ENCODE results near the gene RAD51B.

RAD51B gene

DNA sequence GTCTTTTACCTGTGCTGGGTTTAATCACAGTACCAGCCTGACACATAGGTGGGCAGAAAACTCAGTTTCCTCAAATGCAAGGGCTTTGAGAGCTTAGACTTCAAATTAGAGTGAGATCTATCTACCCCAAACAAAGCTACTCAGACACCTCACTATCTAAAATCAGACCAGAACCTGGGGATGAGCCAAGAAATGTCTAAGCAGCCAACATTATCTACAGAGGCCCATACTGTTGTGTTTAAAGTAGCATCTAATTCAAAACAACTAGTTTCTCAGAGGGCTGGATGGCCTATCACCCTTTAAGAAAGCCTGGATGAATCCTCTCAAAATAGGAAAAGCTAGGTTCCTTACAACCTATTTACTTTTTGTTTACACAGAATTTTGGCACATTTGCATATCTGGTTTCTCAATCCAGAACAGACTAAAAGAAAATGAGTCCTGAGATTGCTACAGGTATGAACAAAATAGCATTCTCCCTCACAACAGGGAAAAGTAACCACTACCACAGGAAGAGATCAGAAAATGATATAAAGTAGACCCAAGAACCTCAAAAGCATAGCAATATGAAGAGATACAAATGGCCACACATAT is 830.9 kb downstream of the RAD51B start:
- DNase-seq (ENCODE audit: low read depth, low spot score), result no peak
- no peak overlapping the region for H3K4me3 ChIP-seq
- no peak for TF ChIP-seq POLR2AphosphoS5 (IDR thresholded peaks at IDR 0.05; ENCODE audit: borderline replicate concordance, low read depth, low read length)
- no peak for TF ChIP-seq FOXP2 (optimal IDR thresholded peaks at IDR 0.05; ENCODE audit: control extremely low read depth, extremely low read length, insufficient read depth)
- TF ChIP-seq EZH2 (IDR thresholded peaks at IDR 0.05), result no peak
- H3K9ac ChIP-seq (ENCODE audit: insufficient read length), result no peak overlapping the region
- no peak overlapping the region for H3K27ac ChIP-seq
- peaks cover 7% of the 10 kb centered on the region; the same call in 1 of the 2 replicates for H3K9me3 ChIP-seq (ENCODE audit: low read depth, low read length)
- H3K36me3 ChIP-seq (ENCODE audit: insufficient read depth, low read length), result no peaks in the 10 kb centered on the region

DNA sequence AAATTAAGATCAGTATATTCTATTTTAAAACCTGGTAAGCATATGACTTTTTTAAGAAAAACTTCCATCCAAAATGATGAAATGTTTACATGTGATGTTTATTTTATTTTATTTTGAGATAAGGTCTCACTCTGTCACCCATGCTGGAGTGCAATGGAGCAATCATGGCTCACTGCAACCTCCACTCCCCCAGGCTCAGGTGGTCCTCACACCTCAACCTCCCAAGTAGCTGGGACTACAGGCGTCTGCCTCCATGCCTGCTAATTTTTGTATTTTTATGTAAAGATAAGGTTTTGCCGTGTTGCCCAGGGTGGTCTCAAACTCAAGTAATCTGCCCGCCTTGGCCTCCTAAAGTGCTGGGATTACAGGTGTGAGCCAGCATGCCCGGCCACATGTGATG is 831.5 kb downstream of the RAD51B start:
- Histone ChIP-seq H3K9me3 (ENCODE audit: low read depth, low read length) (peaks cover 7% of the 10 kb centered on the region; the same call in 1 of the 2 replicates), H3K4me3 (no peak overlapping the region), H3K36me3 (ENCODE audit: insufficient read depth, low read length) (no peaks in the 10 kb centered on the region), H3K9ac (ENCODE audit: insufficient read length) (no peak overlapping the region), H3K27ac (no peak overlapping the region)
- TF ChIP-seq POLR2AphosphoS5 (IDR thresholded peaks at IDR 0.05; ENCODE audit: borderline replicate concordance, low read depth, low read length), result no peak
- DNase-seq (ENCODE audit: low read depth, low spot score), result no peak

DNA sequence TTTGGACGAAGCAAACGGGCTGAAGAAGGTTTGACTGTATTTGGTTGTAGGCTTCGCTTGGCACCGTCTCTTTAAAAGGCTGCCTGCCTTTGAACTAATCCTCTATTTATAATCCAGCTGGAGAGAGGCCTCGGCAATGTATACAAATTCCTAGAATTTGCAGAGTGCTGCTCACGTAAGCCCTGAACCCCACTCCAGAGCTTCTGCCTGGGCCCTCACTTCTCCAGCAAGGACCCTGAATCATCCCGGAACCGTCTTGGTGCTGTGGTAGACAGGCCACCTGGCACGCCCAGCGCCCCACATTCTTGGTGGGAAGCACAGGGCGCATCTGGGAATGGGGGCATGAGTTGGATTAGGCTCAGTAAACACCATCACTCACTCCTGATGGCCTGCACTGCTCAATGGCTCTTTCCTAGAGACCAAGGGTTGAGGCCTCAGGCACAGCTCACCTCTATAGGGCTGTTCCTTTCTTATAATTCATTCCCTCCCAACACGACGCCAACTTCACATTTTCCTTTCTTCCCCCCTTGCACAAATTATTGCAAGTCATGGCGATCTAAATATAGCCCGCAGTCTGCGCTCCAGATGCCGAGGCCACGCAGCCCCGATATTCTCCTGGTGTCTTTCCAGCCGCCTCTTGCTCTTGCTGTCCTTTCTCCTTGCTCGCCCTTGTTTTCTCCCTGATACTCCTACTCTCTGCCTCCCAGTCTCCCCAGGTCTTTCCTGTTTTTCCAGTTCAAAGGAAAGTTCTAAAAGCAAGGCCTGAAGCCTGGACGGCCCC is 832.3 kb downstream of the RAD51B start:
- Histone ChIP-seq H3K27ac (no peak overlapping the region), H3K9ac (ENCODE audit: insufficient read length) (no peak overlapping the region), H3K9me3 (ENCODE audit: low read depth, low read length) (no peaks in the 10 kb centered on the region), H3K4me3 (no peak overlapping the region), H3K36me3 (ENCODE audit: insufficient read depth, low read length) (no peaks in the 10 kb centered on the region)
- TF ChIP-seq EZH2 (IDR thresholded peaks at IDR 0.05) (no peak), POLR2AphosphoS5 (IDR thresholded peaks at IDR 0.05; ENCODE audit: borderline replicate concordance, low read depth, low read length) (no peak), FOXP2 (optimal IDR thresholded peaks at IDR 0.05; ENCODE audit: control extremely low read depth, extremely low read length, insufficient read depth) (no peak)
- DNase-seq (ENCODE audit: low read depth, low spot score), result no peak

DNA sequence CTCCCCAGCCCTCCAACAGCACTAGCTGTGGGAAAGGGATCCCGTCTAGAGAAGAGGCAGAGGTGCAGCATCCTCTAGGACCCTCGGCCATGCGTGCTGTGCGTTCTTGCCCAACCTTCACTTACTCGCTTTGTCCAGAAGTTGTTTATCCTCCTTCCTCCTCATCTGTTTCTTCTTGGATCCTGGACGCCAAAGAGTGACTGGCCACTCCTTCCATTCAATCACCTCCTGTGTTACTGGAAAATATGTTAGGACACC is 832.8 kb downstream of the RAD51B start:
- no peak for DNase-seq (ENCODE audit: low read depth, low spot score)
- TF ChIP-seq FOXP2 (optimal IDR thresholded peaks at IDR 0.05; ENCODE audit: control extremely low read depth, extremely low read length, insufficient read depth) (no peak), EZH2 (IDR thresholded peaks at IDR 0.05) (no peak), POLR2AphosphoS5 (IDR thresholded peaks at IDR 0.05; ENCODE audit: borderline replicate concordance, low read depth, low read length) (no peak)
- no peak overlapping the region for H3K4me3 ChIP-seq
- H3K9me3 ChIP-seq (ENCODE audit: low read depth, low read length), result no peaks in the 10 kb centered on the region
- no peaks in the 10 kb centered on the region for H3K36me3 ChIP-seq (ENCODE audit: insufficient read depth, low read length)
- H3K9ac ChIP-seq (ENCODE audit: insufficient read length), result no peak overlapping the region
- no peak overlapping the region for H3K27ac ChIP-seq

DNA sequence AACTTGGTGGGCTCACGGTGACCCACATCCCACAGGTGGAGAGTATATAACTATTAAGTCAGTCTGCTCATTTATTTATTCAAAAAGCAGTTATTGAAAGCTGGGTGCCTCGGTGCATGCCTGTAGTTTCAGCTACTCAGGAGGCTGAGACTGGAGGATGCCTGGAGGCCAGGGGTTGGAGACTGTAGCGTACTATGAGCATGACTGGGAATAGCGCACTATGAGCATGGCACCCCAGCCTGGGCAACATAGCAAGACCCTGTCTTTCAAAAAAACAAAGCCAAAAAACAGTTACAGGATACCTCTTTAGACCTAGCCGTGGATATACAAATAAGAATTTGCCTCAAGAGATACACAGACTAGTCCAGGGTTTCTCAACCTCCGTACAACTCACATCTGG is 833.5 kb downstream of the RAD51B start:
- Histone ChIP-seq H3K9me3 (ENCODE audit: low read depth, low read length) (no peaks in the 10 kb centered on the region), H3K36me3 (ENCODE audit: insufficient read depth, low read length) (no peaks in the 10 kb centered on the region), H3K9ac (ENCODE audit: insufficient read length) (no peak overlapping the region), H3K4me3 (no peak overlapping the region), H3K27ac (no peak overlapping the region)
- TF ChIP-seq POLR2AphosphoS5 (IDR thresholded peaks at IDR 0.05; ENCODE audit: borderline replicate concordance, low read depth, low read length), result no peak
- no peak for TF ChIP-seq FOXP2 (optimal IDR thresholded peaks at IDR 0.05; ENCODE audit: control extremely low read depth, extremely low read length, insufficient read depth)
- no peak for TF ChIP-seq EZH2 (IDR thresholded peaks at IDR 0.05)
- no peak for DNase-seq (ENCODE audit: low read depth, low spot score)

DNA sequence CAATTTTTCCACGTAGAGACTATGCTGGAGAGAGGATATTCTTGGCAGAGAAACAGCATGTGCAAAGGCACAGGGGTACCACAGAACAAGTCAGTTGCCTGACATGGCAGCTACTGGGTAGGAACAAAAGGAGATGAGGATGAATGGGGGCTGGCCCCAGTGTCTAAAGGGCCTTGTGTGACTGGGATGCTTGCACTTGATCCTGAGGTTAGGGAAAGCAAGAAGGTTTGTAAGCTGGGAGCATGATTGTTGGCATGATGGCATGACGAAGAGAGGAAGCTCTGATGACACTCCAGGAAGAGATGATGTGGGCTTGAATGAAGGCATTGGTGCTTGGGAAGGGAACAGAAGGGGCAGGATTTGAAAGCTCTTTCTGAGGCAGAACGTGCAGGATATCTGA is 834.2 kb downstream of the RAD51B start:
- DNase-seq (ENCODE audit: low read depth, low spot score), result no peak
- Histone ChIP-seq H3K4me3 (no peak overlapping the region), H3K27ac (no peak overlapping the region), H3K9me3 (ENCODE audit: low read depth, low read length) (no peaks in the 10 kb centered on the region), H3K9ac (ENCODE audit: insufficient read length) (no peak overlapping the region), H3K36me3 (ENCODE audit: insufficient read depth, low read length) (no peaks in the 10 kb centered on the region)
- TF ChIP-seq EZH2 (IDR thresholded peaks at IDR 0.05) (no peak), POLR2AphosphoS5 (IDR thresholded peaks at IDR 0.05; ENCODE audit: borderline replicate concordance, low read depth, low read length) (no peak), FOXP2 (optimal IDR thresholded peaks at IDR 0.05; ENCODE audit: control extremely low read depth, extremely low read length, insufficient read depth) (no peak)

DNA sequence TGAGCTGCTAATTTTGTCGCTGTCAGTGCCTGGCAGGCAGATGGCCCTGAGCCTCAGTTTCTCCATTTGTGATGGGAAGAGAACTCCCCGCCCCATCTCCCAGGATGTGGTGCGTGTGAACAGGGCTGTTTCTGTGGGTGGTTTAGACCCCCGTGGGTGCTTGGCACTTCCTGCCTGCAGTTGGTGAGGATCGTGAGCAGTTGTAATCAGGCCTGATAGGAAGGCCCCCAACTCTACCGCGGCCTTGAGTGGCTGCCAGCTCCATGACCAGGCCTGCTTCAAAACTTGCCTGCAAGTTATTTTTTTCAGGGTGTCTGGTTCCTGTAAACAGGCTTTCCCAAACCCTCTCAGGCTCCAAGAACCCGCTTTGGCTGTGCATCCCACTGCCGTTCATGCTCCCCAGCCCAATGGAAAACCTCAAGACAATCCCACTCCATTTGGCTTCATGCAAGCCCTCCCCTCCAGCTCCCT is 834.9 kb downstream of the RAD51B start:
- Histone ChIP-seq H3K9me3 (ENCODE audit: low read depth, low read length) (no peaks in the 10 kb centered on the region), H3K9ac (ENCODE audit: insufficient read length) (no peak overlapping the region), H3K36me3 (ENCODE audit: insufficient read depth, low read length) (no peaks in the 10 kb centered on the region), H3K4me3 (no peak overlapping the region), H3K27ac (no peak overlapping the region)
- no peak for DNase-seq (ENCODE audit: low read depth, low spot score)
- TF ChIP-seq POLR2AphosphoS5 (IDR thresholded peaks at IDR 0.05; ENCODE audit: borderline replicate concordance, low read depth, low read length) (no peak), EZH2 (IDR thresholded peaks at IDR 0.05) (no peak), FOXP2 (optimal IDR thresholded peaks at IDR 0.05; ENCODE audit: control extremely low read depth, extremely low read length, insufficient read depth) (no peak)

DNA sequence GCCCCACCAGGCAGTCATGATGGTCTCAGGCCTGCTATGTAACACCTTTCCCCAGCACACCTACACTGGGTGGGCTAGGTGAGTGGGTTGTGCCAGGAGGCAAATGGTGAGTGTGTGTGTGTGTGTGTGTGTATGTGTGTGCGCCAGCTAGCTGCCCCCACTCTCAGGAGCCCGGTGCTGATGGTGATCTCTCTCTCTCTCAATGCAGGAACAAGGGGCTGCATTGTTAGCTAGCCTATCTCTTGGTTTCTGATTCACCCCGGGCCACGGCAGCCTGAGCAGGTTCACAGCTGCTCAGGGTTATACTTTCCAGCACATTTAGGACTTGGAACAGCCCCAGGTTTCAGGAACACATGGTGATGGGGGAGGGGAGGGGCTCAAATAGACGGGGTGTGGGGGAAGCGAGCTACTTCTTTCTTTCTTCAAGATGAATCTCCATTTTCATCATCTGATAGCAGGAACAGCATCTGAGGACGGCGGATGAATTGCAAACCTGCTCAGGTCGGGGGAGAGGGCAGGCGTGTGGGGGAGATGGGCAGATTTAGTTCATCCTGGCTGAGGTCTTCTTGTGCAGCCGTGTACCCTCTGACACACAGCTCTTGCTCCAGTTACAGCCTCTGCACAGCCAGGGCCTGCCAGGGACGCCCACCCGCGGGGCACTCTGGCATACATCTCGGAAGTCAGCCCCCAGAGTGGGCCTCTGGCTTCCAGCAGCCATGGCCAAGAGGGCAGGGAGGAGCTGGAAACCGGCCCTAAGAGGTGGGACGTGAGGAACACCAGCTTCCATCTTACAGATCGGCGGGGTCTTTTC is 835.6 kb downstream of the RAD51B start:
- no peak overlapping the region for H3K4me3 ChIP-seq
- no peaks in the 10 kb centered on the region for H3K36me3 ChIP-seq (ENCODE audit: insufficient read depth, low read length)
- H3K9ac ChIP-seq (ENCODE audit: insufficient read length), result no peak overlapping the region
- no peak for DNase-seq (ENCODE audit: low read depth, low spot score)
- no peak overlapping the region for H3K27ac ChIP-seq
- H3K9me3 ChIP-seq (ENCODE audit: low read depth, low read length), result no peaks in the 10 kb centered on the region
- no peak for TF ChIP-seq POLR2AphosphoS5 (IDR thresholded peaks at IDR 0.05; ENCODE audit: borderline replicate concordance, low read depth, low read length)
- TF ChIP-seq FOXP2 (optimal IDR thresholded peaks at IDR 0.05; ENCODE audit: control extremely low read depth, extremely low read length, insufficient read depth), result no peak
- TF ChIP-seq EZH2 (IDR thresholded peaks at IDR 0.05), result no peak
